Stimulated activated CD8-positive, alpha-beta memory T cell treated with anti-CD3 and anti-CD28 coated beads, Interleukin-2, amount 100 ng/mL, for 48 hours (primary cell): Measurements from ENCODE around the gene BCL2.
A peak's percentile ranks its signal among the peaks of the same experiment; 100 is the strongest.

Experiments
- DNase-seq, 2 donors: peaks; one replicate each; pipeline ENCODE4 v3.0.0-alpha.2; 2020; ENCODE audit warnings: low read depth in 2 of 2

Gene BCL2

GRCh38 chr18:63157293-63158011 lies 162.1 kb downstream of the BCL2 start:
- DNase-seq = no peak

- DNase-seq = no peak
Observed at GRCh38 chr18:63155910-63156773, 163.4 kb downstream of the BCL2 start.

GRCh38 chr18:63155169-63155852 lies 164.3 kb downstream of the BCL2 start:
- DNase-seq = peak; percentile 41 to 69

- DNase-seq = no peak
Observed at GRCh38 chr18:63154350-63155152, 165.0 kb downstream of the BCL2 start.

GRCh38 chr18:63152791-63153190 lies 166.8 kb downstream of the BCL2 start:
- DNase-seq = no peak

GRCh38 chr18:63152096-63152495 lies 167.5 kb downstream of the BCL2 start:
- no peak for DNase-seq

GRCh38 chr18:63151539-63151938 lies 168.0 kb downstream of the BCL2 start:
- no peak for DNase-seq

GRCh38 chr18:63150942-63151421 lies 168.6 kb downstream of the BCL2 start:
- DNase-seq = no peak

- no peak for DNase-seq
Observed at GRCh38 chr18:63150326-63150725, 169.2 kb downstream of the BCL2 start.

GRCh38 chr18:63149302-63149587 lies 170.3 kb downstream of the BCL2 start:
- no peak for DNase-seq

- DNase-seq = no peak
Observed at GRCh38 chr18:63148449-63149301, 170.9 kb downstream of the BCL2 start.

- no peak for DNase-seq
Observed at GRCh38 chr18:63147973-63148372, 171.6 kb downstream of the BCL2 start.

GRCh38 chr18:63146828-63147409 lies 172.7 kb downstream of the BCL2 start:
- no peak for DNase-seq

- no peak for DNase-seq
Observed at GRCh38 chr18:63145851-63146555, 173.6 kb downstream of the BCL2 start.

- DNase-seq = no peak
Observed at GRCh38 chr18:63145166-63145850, 174.3 kb downstream of the BCL2 start.

- no peak for DNase-seq
Observed at GRCh38 chr18:63144748-63145147, 174.8 kb downstream of the BCL2 start.

- no peak for DNase-seq
Observed at GRCh38 chr18:63143330-63143771, 176.2 kb downstream of the BCL2 start.

GRCh38 chr18:63142594-63143225 lies 176.9 kb downstream of the BCL2 start:
- DNase-seq = no peak

- no peak for DNase-seq
Observed at GRCh38 chr18:63141778-63142176, 177.8 kb downstream of the BCL2 start.
